Measurements from ENCODE around the gene SEMA3E. TPM values are rescaled to one million over a fixed set of nuclear protein-coding genes. Genes with fewer than 3 reads are reported as not detected.
A peak's percentile ranks its signal among the peaks of the same experiment; 100 is the strongest.

Gene SEMA3E
- total RNA-seq, 1 experiment from 2014 or later = 2.5 TPM

DNA sequence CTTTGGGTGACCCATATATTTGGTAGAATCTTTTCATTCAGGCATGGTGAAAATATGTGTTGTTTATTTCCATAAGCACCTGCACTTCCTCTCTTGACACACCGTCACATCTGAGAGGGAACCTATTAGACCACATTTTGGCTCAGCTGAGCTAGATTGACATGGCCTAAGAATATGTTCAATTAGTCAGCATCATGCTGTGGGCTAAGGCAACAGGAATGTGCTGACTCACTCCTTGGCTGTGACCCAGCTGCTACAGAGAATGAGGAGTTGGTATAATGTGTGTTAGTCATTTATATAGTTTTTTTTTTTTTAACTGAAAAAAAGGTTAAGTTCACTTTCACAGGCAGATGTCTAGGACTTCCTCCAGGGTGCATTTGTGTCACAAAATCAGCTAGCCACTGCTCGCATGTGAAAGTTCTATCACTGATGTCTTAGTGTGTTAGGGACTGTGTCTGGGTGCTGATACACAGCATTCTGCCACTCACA is 180.6 kb downstream of the SEMA3E start:
- CTCF ChIA-PET = interaction anchor here (1.2 kb wide), 2 partner anchors 56 to 142 kb away, joined by 3 read pairs; no protein-coding TSS in a partner anchor
- H3K27me3 Mint-ChIP-seq (ENCODE audit: low read depth) = no peaks in the 10 kb centered on the region
- no peaks in the 10 kb centered on the region for H3K9me3 Mint-ChIP-seq
- ATAC-seq (peak; percentile 68), DNase-seq (ENCODE audit: low spot score) (peak; percentile 56)
- peak overlapping the region; percentile 16; the same call in 1 of the 2 replicates for H3K4me3 Mint-ChIP-seq
- H3K4me1 Mint-ChIP-seq = peaks cover 62% of the 10 kb centered on the region
- peaks cover 29% of the 10 kb centered on the region for H3K36me3 Mint-ChIP-seq
- POLR2A ChIA-PET = interaction anchor here (0.5 to 2.0 kb wide), 3 partner anchors 14 to 158 kb away, joined by 3 to 12 read pairs (median 3); no protein-coding TSS in a partner anchor
- peak overlapping the region; percentile 89 for H3K27ac Mint-ChIP-seq
- TF ChIP-seq ZNF671 (CRISPR knock-in tag; IDR thresholded peaks at IDR 0.05) = 0 out of 2 replicates have a peak, but pooled peaks have one; percentile 19
- TF ChIP-seq TEAD1 (CRISPR knock-in tag; IDR thresholded peaks at IDR 0.05) = peak; percentile 96; the same call in 1 of the 2 replicates
- peak; percentile 40; the same call in 1 of the 2 replicates for TF ChIP-seq EMX1 (CRISPR knock-in tag; IDR thresholded peaks at IDR 0.05)
- no peak for TF ChIP-seq RORB (CRISPR knock-in tag; IDR thresholded peaks at IDR 0.05)
- TF ChIP-seq, protein P1, sequence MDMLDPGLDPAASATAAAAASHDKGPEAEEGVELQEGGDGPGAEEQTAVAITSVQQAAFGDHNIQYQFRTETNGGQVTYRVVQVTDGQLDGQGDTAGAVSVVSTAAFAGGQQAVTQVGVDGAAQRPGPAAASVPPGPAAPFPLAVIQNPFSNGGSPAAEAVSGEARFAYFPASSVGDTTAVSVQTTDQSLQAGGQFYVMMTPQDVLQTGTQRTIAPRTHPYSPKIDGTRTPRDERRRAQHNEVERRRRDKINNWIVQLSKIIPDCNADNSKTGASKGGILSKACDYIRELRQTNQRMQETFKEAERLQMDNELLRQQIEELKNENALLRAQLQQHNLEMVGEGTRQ (CRISPR knock-in tag; IDR thresholded peaks at IDR 0.05) = no peak
- TF ChIP-seq, protein P2, sequence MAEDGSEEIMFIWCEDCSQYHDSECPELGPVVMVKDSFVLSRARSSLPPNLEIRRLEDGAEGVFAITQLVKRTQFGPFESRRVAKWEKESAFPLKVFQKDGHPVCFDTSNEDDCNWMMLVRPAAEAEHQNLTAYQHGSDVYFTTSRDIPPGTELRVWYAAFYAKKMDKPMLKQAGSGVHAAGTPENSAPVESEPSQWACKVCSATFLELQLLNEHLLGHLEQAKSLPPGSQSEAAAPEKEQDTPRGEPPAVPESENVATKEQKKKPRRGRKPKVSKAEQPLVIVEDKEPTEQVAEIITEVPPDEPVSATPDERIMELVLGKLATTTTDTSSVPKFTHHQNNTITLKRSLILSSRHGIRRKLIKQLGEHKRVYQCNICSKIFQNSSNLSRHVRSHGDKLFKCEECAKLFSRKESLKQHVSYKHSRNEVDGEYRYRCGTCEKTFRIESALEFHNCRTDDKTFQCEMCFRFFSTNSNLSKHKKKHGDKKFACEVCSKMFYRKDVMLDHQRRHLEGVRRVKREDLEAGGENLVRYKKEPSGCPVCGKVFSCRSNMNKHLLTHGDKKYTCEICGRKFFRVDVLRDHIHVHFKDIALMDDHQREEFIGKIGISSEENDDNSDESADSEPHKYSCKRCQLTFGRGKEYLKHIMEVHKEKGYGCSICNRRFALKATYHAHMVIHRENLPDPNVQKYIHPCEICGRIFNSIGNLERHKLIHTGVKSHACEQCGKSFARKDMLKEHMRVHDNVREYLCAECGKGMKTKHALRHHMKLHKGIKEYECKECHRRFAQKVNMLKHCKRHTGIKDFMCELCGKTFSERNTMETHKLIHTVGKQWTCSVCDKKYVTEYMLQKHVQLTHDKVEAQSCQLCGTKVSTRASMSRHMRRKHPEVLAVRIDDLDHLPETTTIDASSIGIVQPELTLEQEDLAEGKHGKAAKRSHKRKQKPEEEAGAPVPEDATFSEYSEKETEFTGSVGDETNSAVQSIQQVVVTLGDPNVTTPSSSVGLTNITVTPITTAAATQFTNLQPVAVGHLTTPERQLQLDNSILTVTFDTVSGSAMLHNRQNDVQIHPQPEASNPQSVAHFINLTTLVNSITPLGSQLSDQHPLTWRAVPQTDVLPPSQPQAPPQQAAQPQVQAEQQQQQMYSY (CRISPR knock-in tag; IDR thresholded peaks at IDR 0.05) = no peak
- TF ChIP-seq ZNF219 (CRISPR knock-in tag; IDR thresholded peaks at IDR 0.05; ENCODE audit: borderline replicate concordance) = no peak
- peak; percentile 68; the same call in 1 of the 2 replicates for TF ChIP-seq TEAD4 (CRISPR knock-in tag; IDR thresholded peaks at IDR 0.05)
- TF ChIP-seq, protein P3, sequence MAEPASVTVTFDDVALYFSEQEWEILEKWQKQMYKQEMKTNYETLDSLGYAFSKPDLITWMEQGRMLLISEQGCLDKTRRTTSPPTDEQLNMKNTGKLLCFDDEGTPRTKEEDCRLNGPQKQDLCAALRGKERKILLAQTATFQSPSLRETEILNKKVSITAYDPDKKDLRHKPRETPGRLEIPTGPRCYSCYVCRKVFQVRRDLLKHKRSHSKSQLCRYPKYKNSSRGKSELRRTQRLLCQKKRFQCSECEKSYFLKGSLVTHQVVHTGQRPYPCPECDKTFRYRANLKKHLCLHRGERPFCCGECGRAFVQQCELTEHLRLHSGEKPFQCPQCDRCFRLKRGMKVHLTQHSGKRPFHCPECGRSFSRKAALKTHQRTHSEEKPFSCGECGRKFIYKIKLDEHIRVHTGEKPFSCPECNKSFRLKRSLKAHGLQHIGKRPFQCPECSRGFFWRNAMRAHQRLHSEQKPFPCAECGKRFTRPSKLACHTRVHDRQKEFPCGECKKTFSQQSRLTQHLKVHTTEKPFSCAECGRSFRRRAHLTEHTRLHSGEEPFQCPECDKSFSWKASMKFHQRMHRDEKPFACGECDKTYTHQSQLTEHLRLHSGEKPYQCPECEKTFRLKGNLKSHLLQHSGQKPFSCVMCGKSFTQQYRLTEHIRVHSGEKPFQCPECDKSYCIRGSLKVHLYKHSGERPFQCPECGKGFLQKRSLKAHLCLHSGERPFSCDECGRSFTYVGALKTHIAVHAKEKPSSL (CRISPR knock-in tag; conservative IDR thresholded peaks at IDR 0.05) = peak; percentile 67
- TF ChIP-seq NFE2L1 (CRISPR knock-in tag; IDR thresholded peaks at IDR 0.05) = peak; percentile 96
- TF ChIP-seq, protein P4, sequence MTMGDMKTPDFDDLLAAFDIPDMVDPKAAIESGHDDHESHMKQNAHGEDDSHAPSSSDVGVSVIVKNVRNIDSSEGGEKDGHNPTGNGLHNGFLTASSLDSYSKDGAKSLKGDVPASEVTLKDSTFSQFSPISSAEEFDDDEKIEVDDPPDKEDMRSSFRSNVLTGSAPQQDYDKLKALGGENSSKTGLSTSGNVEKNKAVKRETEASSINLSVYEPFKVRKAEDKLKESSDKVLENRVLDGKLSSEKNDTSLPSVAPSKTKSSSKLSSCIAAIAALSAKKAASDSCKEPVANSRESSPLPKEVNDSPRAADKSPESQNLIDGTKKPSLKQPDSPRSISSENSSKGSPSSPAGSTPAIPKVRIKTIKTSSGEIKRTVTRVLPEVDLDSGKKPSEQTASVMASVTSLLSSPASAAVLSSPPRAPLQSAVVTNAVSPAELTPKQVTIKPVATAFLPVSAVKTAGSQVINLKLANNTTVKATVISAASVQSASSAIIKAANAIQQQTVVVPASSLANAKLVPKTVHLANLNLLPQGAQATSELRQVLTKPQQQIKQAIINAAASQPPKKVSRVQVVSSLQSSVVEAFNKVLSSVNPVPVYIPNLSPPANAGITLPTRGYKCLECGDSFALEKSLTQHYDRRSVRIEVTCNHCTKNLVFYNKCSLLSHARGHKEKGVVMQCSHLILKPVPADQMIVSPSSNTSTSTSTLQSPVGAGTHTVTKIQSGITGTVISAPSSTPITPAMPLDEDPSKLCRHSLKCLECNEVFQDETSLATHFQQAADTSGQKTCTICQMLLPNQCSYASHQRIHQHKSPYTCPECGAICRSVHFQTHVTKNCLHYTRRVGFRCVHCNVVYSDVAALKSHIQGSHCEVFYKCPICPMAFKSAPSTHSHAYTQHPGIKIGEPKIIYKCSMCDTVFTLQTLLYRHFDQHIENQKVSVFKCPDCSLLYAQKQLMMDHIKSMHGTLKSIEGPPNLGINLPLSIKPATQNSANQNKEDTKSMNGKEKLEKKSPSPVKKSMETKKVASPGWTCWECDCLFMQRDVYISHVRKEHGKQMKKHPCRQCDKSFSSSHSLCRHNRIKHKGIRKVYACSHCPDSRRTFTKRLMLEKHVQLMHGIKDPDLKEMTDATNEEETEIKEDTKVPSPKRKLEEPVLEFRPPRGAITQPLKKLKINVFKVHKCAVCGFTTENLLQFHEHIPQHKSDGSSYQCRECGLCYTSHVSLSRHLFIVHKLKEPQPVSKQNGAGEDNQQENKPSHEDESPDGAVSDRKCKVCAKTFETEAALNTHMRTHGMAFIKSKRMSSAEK (CRISPR knock-in tag; IDR thresholded peaks at IDR 0.05; ENCODE audit: borderline replicate concordance) = peak; percentile 47; the same call in 1 of the 2 replicates
- TF ChIP-seq, protein P5, sequence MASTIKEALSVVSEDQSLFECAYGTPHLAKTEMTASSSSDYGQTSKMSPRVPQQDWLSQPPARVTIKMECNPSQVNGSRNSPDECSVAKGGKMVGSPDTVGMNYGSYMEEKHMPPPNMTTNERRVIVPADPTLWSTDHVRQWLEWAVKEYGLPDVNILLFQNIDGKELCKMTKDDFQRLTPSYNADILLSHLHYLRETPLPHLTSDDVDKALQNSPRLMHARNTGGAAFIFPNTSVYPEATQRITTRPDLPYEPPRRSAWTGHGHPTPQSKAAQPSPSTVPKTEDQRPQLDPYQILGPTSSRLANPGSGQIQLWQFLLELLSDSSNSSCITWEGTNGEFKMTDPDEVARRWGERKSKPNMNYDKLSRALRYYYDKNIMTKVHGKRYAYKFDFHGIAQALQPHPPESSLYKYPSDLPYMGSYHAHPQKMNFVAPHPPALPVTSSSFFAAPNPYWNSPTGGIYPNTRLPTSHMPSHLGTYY (CRISPR knock-in tag; IDR thresholded peaks at IDR 0.05) = peak; percentile 38; the same call in 1 of the 2 replicates
- TF ChIP-seq SP1 (CRISPR knock-in tag; conservative IDR thresholded peaks at IDR 0.05) = 0 out of 2 replicates have a peak, but pooled peaks have one; percentile 17
- peak; percentile 64; the same call in 1 of the 2 replicates for TF ChIP-seq ZBTB21 (CRISPR knock-in tag; IDR thresholded peaks at IDR 0.05; ENCODE audit: borderline replicate concordance)
- TF ChIP-seq, protein P6, sequence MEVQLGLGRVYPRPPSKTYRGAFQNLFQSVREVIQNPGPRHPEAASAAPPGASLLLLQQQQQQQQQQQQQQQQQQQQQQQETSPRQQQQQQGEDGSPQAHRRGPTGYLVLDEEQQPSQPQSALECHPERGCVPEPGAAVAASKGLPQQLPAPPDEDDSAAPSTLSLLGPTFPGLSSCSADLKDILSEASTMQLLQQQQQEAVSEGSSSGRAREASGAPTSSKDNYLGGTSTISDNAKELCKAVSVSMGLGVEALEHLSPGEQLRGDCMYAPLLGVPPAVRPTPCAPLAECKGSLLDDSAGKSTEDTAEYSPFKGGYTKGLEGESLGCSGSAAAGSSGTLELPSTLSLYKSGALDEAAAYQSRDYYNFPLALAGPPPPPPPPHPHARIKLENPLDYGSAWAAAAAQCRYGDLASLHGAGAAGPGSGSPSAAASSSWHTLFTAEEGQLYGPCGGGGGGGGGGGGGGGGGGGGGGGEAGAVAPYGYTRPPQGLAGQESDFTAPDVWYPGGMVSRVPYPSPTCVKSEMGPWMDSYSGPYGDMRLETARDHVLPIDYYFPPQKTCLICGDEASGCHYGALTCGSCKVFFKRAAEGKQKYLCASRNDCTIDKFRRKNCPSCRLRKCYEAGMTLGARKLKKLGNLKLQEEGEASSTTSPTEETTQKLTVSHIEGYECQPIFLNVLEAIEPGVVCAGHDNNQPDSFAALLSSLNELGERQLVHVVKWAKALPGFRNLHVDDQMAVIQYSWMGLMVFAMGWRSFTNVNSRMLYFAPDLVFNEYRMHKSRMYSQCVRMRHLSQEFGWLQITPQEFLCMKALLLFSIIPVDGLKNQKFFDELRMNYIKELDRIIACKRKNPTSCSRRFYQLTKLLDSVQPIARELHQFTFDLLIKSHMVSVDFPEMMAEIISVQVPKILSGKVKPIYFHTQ (CRISPR knock-in tag; IDR thresholded peaks at IDR 0.05) = peak; percentile 78; the same call in 1 of the 2 replicates
- TF ChIP-seq, protein P7, sequence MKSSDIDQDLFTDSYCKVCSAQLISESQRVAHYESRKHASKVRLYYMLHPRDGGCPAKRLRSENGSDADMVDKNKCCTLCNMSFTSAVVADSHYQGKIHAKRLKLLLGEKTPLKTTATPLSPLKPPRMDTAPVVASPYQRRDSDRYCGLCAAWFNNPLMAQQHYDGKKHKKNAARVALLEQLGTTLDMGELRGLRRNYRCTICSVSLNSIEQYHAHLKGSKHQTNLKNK (CRISPR knock-in tag; IDR thresholded peaks at IDR 0.05) = peak; percentile 32; the same call in 1 of the 2 replicates
- TF ChIP-seq ZNF416 (CRISPR knock-in tag; IDR thresholded peaks at IDR 0.05) = peak; percentile 93
- TF ChIP-seq NFATC4 (CRISPR knock-in tag; IDR thresholded peaks at IDR 0.05) = peak; percentile 76; the same call in 1 of the 2 replicates
